ENCODE results near the gene RAB23. TPM values are rescaled to one million over a fixed set of nuclear protein-coding genes. Genes with fewer than 3 reads are reported as not detected.
"Not testable (repeated sequence)": the region's sequence is repeated elsewhere in the genome, so short reads cannot be mapped to it uniquely, and the experiment has no call there.

RAB23 gene
- 40.3 TPM for polyA plus RNA-seq (2013, experiment 1 of 2; ENCODE audit: insufficient read length)
- 38.7 TPM for polyA plus RNA-seq (2013, experiment 2 of 2; ENCODE audit: insufficient read length)

DNA sequence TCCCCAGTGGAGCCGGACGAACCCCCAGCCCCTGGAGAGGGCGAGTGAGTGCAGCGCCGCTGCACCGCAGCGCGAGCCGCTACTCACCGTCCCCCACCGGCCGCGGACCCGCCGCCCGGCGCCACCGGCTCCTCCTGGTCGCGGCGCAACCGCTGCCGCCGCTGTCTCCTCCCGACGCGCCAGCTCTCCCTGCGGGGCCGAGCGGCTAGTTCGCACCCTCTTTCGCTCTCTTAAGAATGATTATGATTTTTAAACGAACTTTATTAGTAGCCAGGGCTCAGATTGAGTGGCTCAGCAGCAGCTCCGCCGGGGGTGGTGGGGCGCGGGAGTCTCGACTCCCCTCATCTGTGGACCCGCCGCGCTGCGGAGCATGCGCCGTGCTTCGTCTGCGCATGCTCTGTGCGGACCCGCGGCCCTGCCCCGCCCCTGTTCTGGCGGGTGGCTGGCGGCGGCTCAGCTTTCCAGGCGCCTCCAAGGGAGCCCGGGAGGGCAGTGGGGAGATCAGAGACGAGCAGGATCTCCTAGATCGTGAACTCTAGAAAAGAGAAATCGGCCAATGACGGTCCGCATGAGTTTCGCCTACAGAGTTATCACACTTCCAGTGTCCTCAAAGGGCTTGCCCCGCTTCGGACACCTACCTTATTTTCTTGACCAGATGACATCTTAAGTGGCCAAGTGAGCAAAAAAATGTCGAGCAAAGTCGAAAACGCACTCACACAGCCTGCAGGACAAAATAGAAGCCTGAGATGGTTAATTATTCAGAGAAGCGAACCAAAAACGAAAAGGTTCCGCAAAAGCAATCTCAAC is at the start of gene RAB23:
Gene RAB23 (minus strand): TSS at position 372 of the 807 bp plus-strand sequence. CDS start 11,927 bp downstream, outside the sequence.
- peak; percentile 87 for DNase-seq

- no peak for DNase-seq
These were observed 46.2 kb upstream of the RAB23 start for GRCh38 chr6:57268294-57268640.

- peak; percentile 99 for DNase-seq
These were observed 45.6 kb upstream of the RAB23 start for GRCh38 chr6:57267586-57268293.

GRCh38 chr6:57265755-57266221 is 43.7 kb upstream of the RAB23 start:
- peak; percentile 82 for DNase-seq

GRCh38 chr6:57263739-57264138 is 41.6 kb upstream of the RAB23 start:
- no peak for DNase-seq

GRCh38 chr6:57262901-57263694 is 41.0 kb upstream of the RAB23 start:
- peak; percentile 97 for DNase-seq

- no peak for DNase-seq
These were observed 40.4 kb upstream of the RAB23 start for GRCh38 chr6:57262488-57262887.

GRCh38 chr6:57261926-57262325 is 39.8 kb upstream of the RAB23 start:
- DNase-seq = no peak

DNA sequence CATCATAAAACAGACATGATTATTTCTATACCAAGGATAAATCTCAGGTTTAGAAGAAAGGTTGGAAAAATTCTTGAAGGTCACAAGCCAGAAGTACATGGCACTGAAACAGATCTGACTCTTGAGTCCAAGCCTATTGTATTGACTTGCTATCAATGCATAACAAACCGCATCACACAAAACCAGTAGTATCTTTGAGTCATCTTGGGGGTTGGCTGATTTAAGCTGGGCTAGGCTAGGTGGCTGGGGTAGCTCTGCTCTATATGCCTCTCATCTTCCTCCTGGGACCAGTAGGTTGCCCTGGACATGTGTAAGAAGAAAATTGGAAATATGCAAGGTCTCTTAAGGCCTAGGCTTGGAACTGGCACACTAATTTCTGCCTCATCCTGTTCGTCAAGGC is 37.0 kb upstream of the RAB23 start:
- no peak for DNase-seq

- peak; percentile 80 for DNase-seq
These were observed 35.9 kb upstream of the RAB23 start for GRCh38 chr6:57257911-57258541.

GRCh38 chr6:57256541-57256940 is 34.4 kb upstream of the RAB23 start:
- DNase-seq = no peak

GRCh38 chr6:57255451-57256169 is 33.5 kb upstream of the RAB23 start:
- DNase-seq = no peak

DNA sequence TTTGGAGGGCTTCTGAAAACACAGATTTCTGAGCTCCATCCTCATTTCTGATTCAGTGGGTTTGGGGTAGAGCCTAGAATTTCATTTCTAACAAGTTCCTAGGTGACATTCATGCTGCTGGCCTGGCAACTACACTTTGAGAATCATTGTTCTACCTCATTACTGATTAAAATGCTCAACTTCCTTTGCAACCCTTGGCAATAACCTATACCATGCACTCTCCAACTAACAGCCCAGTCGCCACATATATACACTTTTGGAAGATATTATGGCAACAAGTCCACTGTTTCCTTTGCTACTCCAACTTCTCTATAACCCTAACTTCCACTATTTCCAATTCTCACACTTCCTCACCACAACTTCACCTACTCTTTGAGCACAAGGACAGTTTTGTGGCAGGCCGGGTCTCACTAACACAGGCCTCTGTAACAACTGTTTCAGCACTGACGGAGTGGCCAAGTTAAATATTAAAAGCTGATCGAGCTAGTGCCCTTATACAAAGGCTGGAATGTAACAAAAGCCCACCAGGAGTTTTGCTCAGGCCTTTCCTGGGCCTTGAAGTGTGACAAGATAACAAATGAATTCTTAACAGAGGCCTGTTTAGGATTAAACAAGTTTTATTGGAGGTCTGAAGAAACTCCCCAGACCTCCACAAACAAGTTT is 32.1 kb upstream of the RAB23 start:
- DNase-seq = no peak

DNA sequence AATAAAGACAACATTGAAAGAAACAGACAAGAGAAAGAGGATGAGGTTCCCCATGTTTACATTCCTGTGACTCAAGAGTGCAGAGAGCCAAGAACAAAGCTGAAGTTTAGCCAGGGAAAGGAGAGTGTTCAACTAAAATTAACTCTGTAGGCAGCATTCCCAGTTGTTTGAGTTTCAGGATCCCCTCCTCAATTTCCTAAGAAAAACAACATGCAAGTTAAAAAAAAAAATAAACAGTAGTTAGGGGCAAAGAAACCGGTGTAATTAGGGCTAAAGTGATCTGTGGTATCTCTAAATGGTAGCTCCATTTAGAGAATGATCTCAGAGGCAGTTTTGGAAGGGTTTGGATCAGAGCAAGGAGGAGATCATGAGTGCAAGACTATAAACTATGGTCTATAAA is 30.9 kb upstream of the RAB23 start:
- DNase-seq = peak; percentile 51

DNA sequence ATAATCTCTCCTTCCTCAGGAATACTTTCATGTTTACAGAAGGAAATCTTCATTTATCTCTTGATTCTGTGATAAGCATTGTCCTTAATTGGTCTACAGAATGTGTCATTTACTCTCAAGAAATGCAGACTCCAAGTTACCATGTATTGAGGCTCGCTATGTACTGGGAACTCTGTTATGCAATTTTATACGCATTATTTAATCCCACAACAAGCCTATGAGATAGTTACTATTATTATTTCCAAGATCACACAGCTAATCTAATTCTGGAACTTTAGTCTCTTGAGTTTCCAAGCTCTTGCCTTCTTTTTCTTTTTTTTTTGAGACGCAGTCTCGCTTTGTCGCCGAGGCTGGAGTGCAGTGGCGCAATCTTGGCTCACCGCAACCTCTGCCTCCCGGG is 30.0 kb upstream of the RAB23 start:
- no peak for DNase-seq

GRCh38 chr6:57250348-57250747 is 28.2 kb upstream of the RAB23 start:
- DNase-seq = no peak

GRCh38 chr6:57248311-57248895 is 26.3 kb upstream of the RAB23 start:
- no peak for DNase-seq

DNA sequence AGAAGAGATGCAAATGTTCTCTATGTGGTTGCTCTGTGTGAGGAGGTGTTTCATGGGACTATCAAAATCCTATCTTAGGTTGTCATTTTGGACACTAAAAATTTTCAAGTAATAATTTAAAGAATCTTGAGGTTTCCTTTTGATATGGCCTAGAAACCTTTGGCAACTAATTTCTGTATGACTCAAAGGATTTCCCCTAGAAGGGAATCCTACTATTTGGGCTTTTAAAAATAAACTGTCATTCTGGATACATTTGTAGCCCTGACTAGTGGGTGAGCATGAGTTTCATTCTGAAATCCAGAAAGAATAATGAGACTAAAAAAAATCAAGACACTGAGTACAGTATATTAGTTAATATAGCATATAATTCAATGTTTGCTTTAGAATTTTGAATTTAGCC is 25.5 kb upstream of the RAB23 start:
- DNase-seq = peak; percentile 41

GRCh38 chr6:57246307-57246706 is 24.2 kb upstream of the RAB23 start:
- no peak for DNase-seq

DNA sequence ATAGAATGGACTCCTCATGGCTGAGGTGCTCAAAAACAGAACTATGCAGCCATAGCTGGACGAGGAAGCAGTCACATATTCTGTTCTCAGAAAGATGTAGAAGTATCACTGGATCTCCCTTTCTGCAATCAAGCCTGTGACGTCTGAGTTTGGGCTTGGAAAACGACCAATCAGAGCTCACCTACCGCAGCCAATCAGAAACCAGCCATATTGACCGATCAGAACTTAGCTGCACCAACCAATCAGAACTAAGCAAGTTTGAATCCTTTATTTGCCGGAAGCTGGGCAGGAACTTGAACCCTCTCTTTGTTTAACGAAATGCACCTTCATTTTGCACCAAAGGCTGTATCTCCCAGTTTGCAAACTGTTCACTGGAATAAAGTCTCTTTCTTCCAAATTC is 21.8 kb upstream of the RAB23 start:
- DNase-seq = no peak

GRCh38 chr6:57243526-57243925 is 21.4 kb upstream of the RAB23 start:
- DNase-seq = not testable (repeated sequence)

All from fibroblast of skin of abdomen (primary cell).